SJCRH30 (cell line): ENCODE data around the gene ALDH1L2. TPM values are rescaled to one million over a fixed set of nuclear protein-coding genes. Genes with fewer than 3 reads are reported as not detected.
"Not testable (repeated sequence)": the region's sequence is repeated elsewhere in the genome, so short reads cannot be mapped to it uniquely, and the experiment has no call there.

Source experiments
- DNase-seq, 2 experiments: peaks; one replicate each; pipeline ENCODE4 v3.0.0-alpha.2; 2015 to 2020
- H3K27ac ChIP-seq: fragments of 250-450 bp; sonication (Bioruptor Pico); 2 replicates; pipeline ENCODE4 v1.5.1; 2020; ENCODE audit warnings: mild to moderate bottlenecking, moderate library complexity
- H3K27me3 ChIP-seq: fragments of 250-450 bp; sonication (Bioruptor Pico); 2 replicates; pipeline ENCODE4 v1.5.1; 2020; ENCODE audit warnings: mild to moderate bottlenecking, moderate library complexity
- H3K36me3 ChIP-seq: fragments of 250-450 bp; sonication (Bioruptor Pico); 2 replicates; pipeline ENCODE4 v1.5.1; 2020; ENCODE audit warnings: mild to moderate bottlenecking, moderate library complexity
- H3K4me1 ChIP-seq: fragments of 250-450 bp; sonication (Bioruptor Pico); 2 replicates; pipeline ENCODE4 v1.5.1; 2020; ENCODE audit warnings: mild to moderate bottlenecking, moderate library complexity
- H3K4me3 ChIP-seq: fragments of 250-450 bp; sonication (Bioruptor Pico); 2 replicates; pipeline ENCODE4 v1.5.1; 2020; ENCODE audit warnings: mild to moderate bottlenecking, moderate library complexity
- H3K9me3 ChIP-seq: fragments of 250-450 bp; sonication (Bioruptor Pico); replicated peaks from 2 replicates; pipeline ENCODE4 v1.5.1; 2020; ENCODE audit warnings: mild to moderate bottlenecking, moderate library complexity
- total RNA-seq: library from RNA; depleted of rRNA; stranded (reverse); fragments of >200 nt; shearing (Covaris generic); gene quantifications from 2 replicates; pipeline ENCODE4 v1.2.3, GENCODE V29; 2014

ALDH1L2 gene
- total RNA-seq, 1 experiment from 2014 or later, result 0.45 TPM

- Histone ChIP-seq H3K36me3 (no peaks in the 10 kb centered on the region), H3K4me1 (peaks cover 12% of the 10 kb centered on the region), H3K4me3 (no peak overlapping the region), H3K27ac (no peak overlapping the region), H3K9me3 (no peaks in the 10 kb centered on the region), H3K27me3 (no peaks in the 10 kb centered on the region)
- no peak for DNase-seq
Observed at GRCh38 chr12:105099356-105099755, 15.1 kb upstream of the ALDH1L2 start.

- not testable (repeated sequence) for H3K4me1 ChIP-seq, DNase-seq, H3K27ac ChIP-seq, H3K36me3 ChIP-seq, H3K9me3 ChIP-seq, H3K4me3 ChIP-seq, H3K27me3 ChIP-seq
Observed at GRCh38 chr12:105095338-105095737, 11.1 kb upstream of the ALDH1L2 start.

- Histone ChIP-seq H3K9me3 (no peaks in the 10 kb centered on the region), H3K36me3 (no peaks in the 10 kb centered on the region), H3K27ac (no peak overlapping the region), H3K4me3 (no peak overlapping the region), H3K27me3 (no peaks in the 10 kb centered on the region), H3K4me1 (no peaks in the 10 kb centered on the region)
- DNase-seq, result no peak
Observed at GRCh38 chr12:105092336-105092735, 8.1 kb upstream of the ALDH1L2 start.

GRCh38 chr12:105091476-105092206, 7.4 kb upstream of the ALDH1L2 start:
- Histone ChIP-seq H3K36me3 (no peaks in the 10 kb centered on the region), H3K27me3 (no peaks in the 10 kb centered on the region)
- peak in 1 of 2 experiments; percentile 9 for DNase-seq

GRCh38 chr12:105090361-105090760, 6.1 kb upstream of the ALDH1L2 start:
- H3K4me3 ChIP-seq, result no peak overlapping the region

More at GRCh38 chr12:105091476-105092206, 7.4 kb upstream of the ALDH1L2 start:
- Histone ChIP-seq H3K9me3 (no peaks in the 10 kb centered on the region), H3K4me1 (no peaks in the 10 kb centered on the region), H3K27ac (no peak overlapping the region), H3K4me3 (no peak overlapping the region)

GRCh38 chr12:105089817-105090216, 5.6 kb upstream of the ALDH1L2 start:
- no peaks in the 10 kb centered on the region for H3K9me3 ChIP-seq
- no peak overlapping the region for H3K27ac ChIP-seq
- no peaks in the 10 kb centered on the region for H3K27me3 ChIP-seq
- no peaks in the 10 kb centered on the region for H3K36me3 ChIP-seq
- no peaks in the 10 kb centered on the region for H3K4me1 ChIP-seq
- no peak overlapping the region for H3K4me3 ChIP-seq
- DNase-seq, result no peak

More at GRCh38 chr12:105090361-105090760, 6.1 kb upstream of the ALDH1L2 start:
- H3K27me3 ChIP-seq, result no peaks in the 10 kb centered on the region
- H3K4me1 ChIP-seq, result no peaks in the 10 kb centered on the region
- H3K27ac ChIP-seq, result no peak overlapping the region
- H3K36me3 ChIP-seq, result no peaks in the 10 kb centered on the region
- no peaks in the 10 kb centered on the region for H3K9me3 ChIP-seq
- DNase-seq, result no peak

GRCh38 chr12:105085501-105085900, 1.2 kb upstream of the ALDH1L2 start:
- no peak overlapping the region for H3K4me3 ChIP-seq
- DNase-seq, result no peak
- no peaks in the 10 kb centered on the region for H3K4me1 ChIP-seq
- no peaks in the 10 kb centered on the region for H3K27me3 ChIP-seq
- H3K27ac ChIP-seq, result no peak overlapping the region
- no peaks in the 10 kb centered on the region for H3K9me3 ChIP-seq
- H3K36me3 ChIP-seq, result no peaks in the 10 kb centered on the region

- Histone ChIP-seq H3K4me3 (peak overlapping the region; percentile 42), H3K27me3 (no peaks in the 10 kb centered on the region), H3K36me3 (no peaks in the 10 kb centered on the region), H3K9me3 (no peaks in the 10 kb centered on the region), H3K4me1 (no peaks in the 10 kb centered on the region), H3K27ac (no peak overlapping the region)
- DNase-seq, result peak in 1 of 2 experiments; percentile 7
Observed at GRCh38 chr12:105083551-105084105, 630 bp downstream of the ALDH1L2 start.

- no peak for DNase-seq
- Histone ChIP-seq H3K9me3 (no peaks in the 10 kb centered on the region), H3K36me3 (no peaks in the 10 kb centered on the region), H3K4me3 (no peak overlapping the region), H3K27me3 (no peaks in the 10 kb centered on the region), H3K27ac (no peak overlapping the region), H3K4me1 (no peaks in the 10 kb centered on the region)
Observed at GRCh38 chr12:105083031-105083430, 1.2 kb downstream of the ALDH1L2 start.

GRCh38 chr12:105078712-105079570, 5.3 kb downstream of the ALDH1L2 start:
- H3K36me3 ChIP-seq, result no peaks in the 10 kb centered on the region
- no peak for DNase-seq
- no peak overlapping the region for H3K4me3 ChIP-seq
- no peaks in the 10 kb centered on the region for H3K4me1 ChIP-seq
- H3K27ac ChIP-seq, result no peak overlapping the region
- H3K9me3 ChIP-seq, result no peaks in the 10 kb centered on the region
- no peaks in the 10 kb centered on the region for H3K27me3 ChIP-seq

- no peaks in the 10 kb centered on the region for H3K36me3 ChIP-seq
- no peaks in the 10 kb centered on the region for H3K4me1 ChIP-seq
- no peaks in the 10 kb centered on the region for H3K9me3 ChIP-seq
- no peak overlapping the region for H3K4me3 ChIP-seq
- no peaks in the 10 kb centered on the region for H3K27me3 ChIP-seq
- DNase-seq, result no peak
- H3K27ac ChIP-seq, result no peak overlapping the region
Observed at GRCh38 chr12:105077435-105077834, 6.8 kb downstream of the ALDH1L2 start.

- Histone ChIP-seq H3K4me1 (no peaks in the 10 kb centered on the region), H3K9me3 (no peaks in the 10 kb centered on the region), H3K27ac (no peak overlapping the region), H3K27me3 (no peaks in the 10 kb centered on the region), H3K4me3 (no peak overlapping the region), H3K36me3 (no peaks in the 10 kb centered on the region)
- no peak for DNase-seq
Observed at GRCh38 chr12:105076913-105077312, 7.3 kb downstream of the ALDH1L2 start.

- H3K27ac ChIP-seq, result no peak overlapping the region
- no peaks in the 10 kb centered on the region for H3K9me3 ChIP-seq
- no peaks in the 10 kb centered on the region for H3K4me1 ChIP-seq
- H3K4me3 ChIP-seq, result no peak overlapping the region
- DNase-seq, result no peak
- H3K36me3 ChIP-seq, result no peaks in the 10 kb centered on the region
- H3K27me3 ChIP-seq, result no peaks in the 10 kb centered on the region
Observed at GRCh38 chr12:105076098-105076497, 8.2 kb downstream of the ALDH1L2 start.

GRCh38 chr12:105072888-105073488, 11.3 kb downstream of the ALDH1L2 start:
- no peak overlapping the region for H3K27ac ChIP-seq
- no peaks in the 10 kb centered on the region for H3K36me3 ChIP-seq
- no peaks in the 10 kb centered on the region for H3K27me3 ChIP-seq
- H3K4me1 ChIP-seq, result no peaks in the 10 kb centered on the region; the same call in 1 of the 2 replicates
- DNase-seq, result no peak
- no peaks in the 10 kb centered on the region for H3K9me3 ChIP-seq
- no peak overlapping the region for H3K4me3 ChIP-seq

- Histone ChIP-seq H3K36me3 (no peaks in the 10 kb centered on the region), H3K4me3 (no peak overlapping the region), H3K9me3 (no peaks in the 10 kb centered on the region)
Observed at GRCh38 chr12:105071981-105072380, 12.3 kb downstream of the ALDH1L2 start.

More at GRCh38 chr12:105071981-105072380, 12.3 kb downstream of the ALDH1L2 start:
- DNase-seq, result no peak
- Histone ChIP-seq H3K27me3 (no peaks in the 10 kb centered on the region), H3K4me1 (no peaks in the 10 kb centered on the region; the same call in 1 of the 2 replicates), H3K27ac (no peak overlapping the region)
